MM.1S (cell line): Measurements from ENCODE around the gene KIF7.

Experiments
- DNase-seq: peaks from one replicate; pipeline ENCODE4 v3.0.0-alpha.2; 2015
- H2AFZ ChIP-seq: fragments of 300-600 bp; sonication (generic); 2 replicates; pipeline ENCODE4 v1.6.0; 2016; ENCODE audit warnings: antibody characterized with exemption, low read length
- H3F3A ChIP-seq: fragments of 300-600 bp; sonication (generic); 2 replicates; pipeline ENCODE4 v1.6.1; 2016; ENCODE audit warnings: mild to moderate bottlenecking, antibody characterized with exemption, low read length, moderate library complexity, mixed read lengths; ENCODE audit not compliant: insufficient read depth
- H3K27ac ChIP-seq: fragments of 300-600 bp; sonication (generic); 2 replicates; pipeline ENCODE4 v1.5.1; 2016; ENCODE audit warnings: mild to moderate bottlenecking, low read length
- H3K27me3 ChIP-seq: fragments of 300-600 bp; sonication (generic); replicated peaks from 2 replicates; pipeline ENCODE4 v1.6.0; 2016; ENCODE audit warnings: low read length; ENCODE audit not compliant: insufficient read depth
- H3K36me3 ChIP-seq: fragments of 300-600 bp; sonication (generic); replicated peaks from 2 replicates; pipeline ENCODE4 v1.6.1; 2016; ENCODE audit warnings: mild to moderate bottlenecking, low read length, mixed read lengths; ENCODE audit not compliant: insufficient read depth
- H3K4me1 ChIP-seq: fragments of 300-600 bp; sonication (generic); 2 replicates; pipeline ENCODE4 v1.6.1; 2016; ENCODE audit warnings: low read length, mixed read lengths
- H3K4me2 ChIP-seq: fragments of 300-600 bp; sonication (generic); 2 replicates; pipeline ENCODE4 v1.6.0; 2016; ENCODE audit warnings: low read depth, low read length
- H3K4me3 ChIP-seq: fragments of 300-600 bp; sonication (generic); 2 replicates; pipeline ENCODE4 v1.5.1; 2016; ENCODE audit warnings: low read length, mixed read lengths
- H3K79me2 ChIP-seq: fragments of 300-600 bp; sonication (generic); 2 replicates; pipeline ENCODE4 v1.6.1; 2016; ENCODE audit warnings: mixed run types, low read length, mixed read lengths
- H3K9ac ChIP-seq: fragments of 300-600 bp; sonication (generic); 2 replicates; pipeline ENCODE4 v1.6.1; 2016; ENCODE audit warnings: low read length, mixed read lengths
- H3K9me2 ChIP-seq: fragments of 300-600 bp; sonication (generic); replicated peaks from 2 replicates; pipeline ENCODE4 v1.6.1; 2016; ENCODE audit warnings: mild to moderate bottlenecking, low read length, mixed read lengths; ENCODE audit not compliant: insufficient read depth
- H3K9me3 ChIP-seq: fragments of 300-600 bp; sonication (generic); replicated peaks from 2 replicates; pipeline ENCODE4 v1.6.1; 2016; ENCODE audit warnings: mild to moderate bottlenecking, low read length, mixed read lengths; ENCODE audit not compliant: insufficient read depth
- H4K20me1 ChIP-seq: fragments of 300-600 bp; sonication (generic); 2 replicates; pipeline ENCODE4 v1.6.1; 2016; ENCODE audit warnings: mild to moderate bottlenecking, low read length, moderate library complexity, mixed read lengths; ENCODE audit not compliant: insufficient read depth
- CTCF ChIP-seq: fragments of 300-600 bp; sonication (generic); IDR thresholded peaks from 2 replicates; pipeline ENCODE4 v1.5.1; 2016; ENCODE audit warnings: antibody characterized with exemption, low read length, mixed read lengths
- EZH2 ChIP-seq: fragments of 300-600 bp; sonication (generic); optimal IDR thresholded peaks from 2 replicates; pipeline ENCODE3; 2017; ENCODE audit warnings: low read depth, mild to moderate bottlenecking, antibody characterized with exemption, low read length, mixed read lengths
- EZH2phosphoT487 ChIP-seq: fragments of 300-600 bp; sonication (generic); IDR thresholded peaks from 2 replicates; pipeline ENCODE4 v1.6.1; 2018; ENCODE audit warnings: antibody characterized with exemption, low read length

Gene KIF7

GRCh38 chr15:89578146-89578545 is 77.1 kb downstream of the KIF7 start:
- Histone ChIP-seq H3K9ac (no peak overlapping the region), H4K20me1 (no peaks in the 10 kb centered on the region), H3K79me2 (peaks cover 76% of the 10 kb centered on the region), H3K27ac (no peak overlapping the region), H3K9me2 (no peaks in the 10 kb centered on the region), H3K27me3 (no peaks in the 10 kb centered on the region), H3K4me3 (no peak overlapping the region), H3K4me1 (peaks cover 12% of the 10 kb centered on the region), H3K4me2 (peak overlapping the region; percentile 95; the same call in 1 of the 2 replicates), H2AFZ (no peak overlapping the region), H3F3A (no peaks in the 10 kb centered on the region; the same call in 1 of the 2 replicates), H3K9me3 (no peaks in the 10 kb centered on the region), H3K36me3 (peaks cover 7% of the 10 kb centered on the region; the same call in 1 of the 2 replicates)
- TF ChIP-seq CTCF, result no peak
- no peak for TF ChIP-seq EZH2
- no peak for TF ChIP-seq EZH2phosphoT487
- DNase-seq, result no peak
